ENCODE data around the gene TMEM63A. TPM values are rescaled to one million over a fixed set of nuclear protein-coding genes. Genes with fewer than 3 reads are reported as not detected.

The TMEM63A gene
- total and polyA plus RNA-seq, 2 donors (not counting 1 experiment from before 2014, with no cell fraction given) = 14.5 to 24.1 TPM

DNA sequence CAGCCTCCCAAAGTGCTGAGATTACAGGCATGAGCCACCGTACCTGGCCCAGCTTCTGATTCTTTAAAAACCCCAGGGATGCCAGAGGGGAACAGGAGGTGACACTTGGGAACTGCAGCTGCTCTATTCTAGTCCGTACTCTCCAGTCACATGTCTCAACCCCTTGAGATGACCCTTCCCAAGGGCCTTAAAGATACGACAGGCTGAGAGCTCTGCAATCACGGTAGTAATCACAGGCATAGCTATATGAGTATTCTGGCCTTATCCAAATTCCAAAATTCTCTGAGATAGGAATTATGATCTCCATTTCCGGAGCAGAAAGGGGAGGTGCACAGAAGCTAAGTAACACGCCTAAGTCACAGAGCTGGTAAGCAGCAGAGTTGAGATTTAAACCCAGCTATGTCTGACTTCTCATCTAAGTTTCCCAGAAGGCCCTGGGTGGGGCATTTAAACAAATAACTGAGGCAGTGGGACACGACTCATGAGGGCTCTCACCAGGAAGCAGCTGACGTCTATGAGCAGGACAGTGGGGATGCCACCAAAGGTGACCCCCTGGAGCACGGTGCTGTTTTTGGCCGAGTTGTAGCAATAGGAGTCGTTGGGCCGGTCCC lies 5.2 kb downstream of the TMEM63A start:
- Histone ChIP-seq H3K27me3 (ENCODE audit: control insufficient read depth, insufficient read depth, low read length) (no peaks in the 10 kb centered on the region), H2AFZ (ENCODE audit: low read length) (no peak overlapping the region), H3K4me2 (ENCODE audit: extremely low read depth, insufficient read depth, low read length) (no peak overlapping the region), H3K9ac (ENCODE audit: insufficient read depth, low read length) (no peak overlapping the region), H3K4me1 (ENCODE audit: control insufficient read depth, extremely low read depth, insufficient read depth, low read length) (peaks cover 12% of the 10 kb centered on the region), H3K79me2 (ENCODE audit: control insufficient read depth, insufficient read depth, low read length) (peaks cover 8% of the 10 kb centered on the region), H3K36me3 (ENCODE audit: control insufficient read depth, insufficient read depth, low read length) (peaks cover 10% of the 10 kb centered on the region), H3K9me3 (ENCODE audit: control insufficient read depth, insufficient read depth, low read depth, low read length) (no peaks in the 10 kb centered on the region), H3K4me3 (replicated peaks in 1 of 4; ENCODE audit: control extremely low read depth in 1 of 4, insufficient read depth in 1 of 4, low read depth in 3 of 4, low read length in 4 of 4) (no peak overlapping the region), H4K20me1 (ENCODE audit: control insufficient read depth, extremely low read depth, insufficient read depth, low read length) (no peaks in the 10 kb centered on the region), H3K27ac (ENCODE audit: insufficient read depth, low read length) (no peak overlapping the region)
- no peak for DNase-seq (ENCODE audit: low read depth in 2 of 2)
- TF ChIP-seq, protein P1, sequence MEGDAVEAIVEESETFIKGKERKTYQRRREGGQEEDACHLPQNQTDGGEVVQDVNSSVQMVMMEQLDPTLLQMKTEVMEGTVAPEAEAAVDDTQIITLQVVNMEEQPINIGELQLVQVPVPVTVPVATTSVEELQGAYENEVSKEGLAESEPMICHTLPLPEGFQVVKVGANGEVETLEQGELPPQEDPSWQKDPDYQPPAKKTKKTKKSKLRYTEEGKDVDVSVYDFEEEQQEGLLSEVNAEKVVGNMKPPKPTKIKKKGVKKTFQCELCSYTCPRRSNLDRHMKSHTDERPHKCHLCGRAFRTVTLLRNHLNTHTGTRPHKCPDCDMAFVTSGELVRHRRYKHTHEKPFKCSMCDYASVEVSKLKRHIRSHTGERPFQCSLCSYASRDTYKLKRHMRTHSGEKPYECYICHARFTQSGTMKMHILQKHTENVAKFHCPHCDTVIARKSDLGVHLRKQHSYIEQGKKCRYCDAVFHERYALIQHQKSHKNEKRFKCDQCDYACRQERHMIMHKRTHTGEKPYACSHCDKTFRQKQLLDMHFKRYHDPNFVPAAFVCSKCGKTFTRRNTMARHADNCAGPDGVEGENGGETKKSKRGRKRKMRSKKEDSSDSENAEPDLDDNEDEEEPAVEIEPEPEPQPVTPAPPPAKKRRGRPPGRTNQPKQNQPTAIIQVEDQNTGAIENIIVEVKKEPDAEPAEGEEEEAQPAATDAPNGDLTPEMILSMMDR (conservative IDR thresholded peaks at IDR 0.05 in 1 of 2, IDR thresholded peaks at IDR 0.05 in 1 of 2; ENCODE audit: low read depth in 1 of 2, low read length in 2 of 2) = no peak
- TF ChIP-seq EZH2 (IDR thresholded peaks at IDR 0.05; ENCODE audit: low read length, missing control alignments) = no peak

DNA sequence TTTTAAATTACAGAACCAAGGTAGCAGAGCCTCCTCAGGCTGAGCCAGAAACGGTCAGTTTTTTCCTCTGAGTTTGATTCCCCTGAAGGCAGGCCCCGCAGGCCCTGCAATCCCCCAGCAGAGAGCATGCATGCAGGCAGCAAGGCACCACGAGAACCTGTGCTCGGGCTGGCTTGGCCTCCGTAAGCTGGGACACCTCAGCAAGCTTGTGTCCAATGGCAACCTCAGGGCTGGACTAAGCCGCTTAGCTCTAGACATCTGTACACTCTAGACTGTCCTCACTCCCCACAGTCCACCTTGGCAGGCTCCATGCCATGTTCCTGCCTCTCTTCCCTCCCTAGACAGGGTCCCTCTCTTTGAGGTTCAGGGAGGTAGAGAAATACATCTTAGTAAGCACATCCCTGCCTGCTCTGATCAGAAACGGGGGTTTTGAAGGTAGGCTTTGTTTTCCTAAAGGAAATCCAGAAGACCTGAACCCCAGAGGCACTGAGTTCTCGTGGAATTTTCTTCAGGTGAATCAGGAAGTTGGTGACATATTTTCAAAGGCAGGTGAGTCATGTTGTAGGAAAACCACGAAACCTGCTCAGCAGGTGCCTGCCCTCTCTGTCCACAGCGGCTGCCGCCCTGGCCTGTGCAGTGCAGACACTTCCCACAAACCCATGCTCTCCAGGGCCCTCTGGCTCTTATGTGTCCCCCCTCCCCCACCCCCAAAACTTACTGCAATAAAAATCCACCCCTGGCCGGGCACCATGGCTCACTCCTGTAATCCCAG lies 7.0 kb downstream of the TMEM63A start:
- DNase-seq (ENCODE audit: low read depth in 2 of 2) = no peak

DNA sequence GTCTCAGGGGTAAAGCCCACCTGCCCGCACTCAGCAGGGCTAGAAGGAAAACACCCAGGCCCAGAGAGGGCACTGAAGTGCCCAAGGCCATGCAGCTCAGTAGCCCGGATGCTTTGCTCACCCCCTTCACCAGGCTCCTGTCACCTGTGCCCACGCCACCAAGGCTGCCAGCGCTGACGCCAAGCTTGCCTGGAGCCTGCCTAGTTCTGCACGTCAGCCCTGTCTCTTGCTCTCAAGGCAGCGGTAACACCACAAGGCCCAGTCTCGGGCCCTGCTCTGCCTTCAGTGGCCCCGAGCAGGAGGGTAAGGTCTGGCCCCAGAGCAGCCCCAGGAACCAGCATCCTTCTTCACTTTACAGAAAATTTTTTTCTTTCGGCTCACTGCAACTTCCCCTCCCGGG lies 7.7 kb downstream of the TMEM63A start:
- Histone ChIP-seq H3K4me3 (replicated peaks in 1 of 4; ENCODE audit: control extremely low read depth in 1 of 4, insufficient read depth in 1 of 4, low read depth in 3 of 4, low read length in 4 of 4) (no peak overlapping the region), H3K4me2 (ENCODE audit: extremely low read depth, insufficient read depth, low read length) (no peak overlapping the region), H3K9me3 (ENCODE audit: control insufficient read depth, insufficient read depth, low read depth, low read length) (no peaks in the 10 kb centered on the region), H3K9ac (ENCODE audit: insufficient read depth, low read length) (no peak overlapping the region), H3K27ac (ENCODE audit: insufficient read depth, low read length) (no peak overlapping the region), H3K4me1 (ENCODE audit: control insufficient read depth, extremely low read depth, insufficient read depth, low read length) (peaks cover 7% of the 10 kb centered on the region), H2AFZ (ENCODE audit: low read length) (no peak overlapping the region), H3K27me3 (ENCODE audit: control insufficient read depth, insufficient read depth, low read length) (no peaks in the 10 kb centered on the region), H3K79me2 (ENCODE audit: control insufficient read depth, insufficient read depth, low read length) (peaks cover 3% of the 10 kb centered on the region), H4K20me1 (ENCODE audit: control insufficient read depth, extremely low read depth, insufficient read depth, low read length) (no peaks in the 10 kb centered on the region), H3K36me3 (ENCODE audit: control insufficient read depth, insufficient read depth, low read length) (peaks cover 16% of the 10 kb centered on the region)
- TF ChIP-seq, protein P1 (conservative IDR thresholded peaks at IDR 0.05 in 1 of 2, IDR thresholded peaks at IDR 0.05 in 1 of 2; ENCODE audit: low read depth in 1 of 2, low read length in 2 of 2) = no peak
- no peak for DNase-seq (ENCODE audit: low read depth in 2 of 2)

More for the DNA sequence above, 7.0 kb downstream of the TMEM63A start:
- Histone ChIP-seq H3K9me3 (ENCODE audit: control insufficient read depth, insufficient read depth, low read depth, low read length) (no peaks in the 10 kb centered on the region), H3K79me2 (ENCODE audit: control insufficient read depth, insufficient read depth, low read length) (peaks cover 3% of the 10 kb centered on the region), H3K4me3 (replicated peaks in 1 of 4; ENCODE audit: control extremely low read depth in 1 of 4, insufficient read depth in 1 of 4, low read depth in 3 of 4, low read length in 4 of 4) (no peak overlapping the region), H3K9ac (ENCODE audit: insufficient read depth, low read length) (no peak overlapping the region), H2AFZ (ENCODE audit: low read length) (no peak overlapping the region), H3K36me3 (ENCODE audit: control insufficient read depth, insufficient read depth, low read length) (peaks cover 16% of the 10 kb centered on the region), H3K27ac (ENCODE audit: insufficient read depth, low read length) (no peak overlapping the region), H3K4me1 (ENCODE audit: control insufficient read depth, extremely low read depth, insufficient read depth, low read length) (peaks cover 7% of the 10 kb centered on the region), H4K20me1 (ENCODE audit: control insufficient read depth, extremely low read depth, insufficient read depth, low read length) (no peaks in the 10 kb centered on the region), H3K4me2 (ENCODE audit: extremely low read depth, insufficient read depth, low read length) (no peak overlapping the region), H3K27me3 (ENCODE audit: control insufficient read depth, insufficient read depth, low read length) (no peaks in the 10 kb centered on the region)
- TF ChIP-seq EZH2 (IDR thresholded peaks at IDR 0.05; ENCODE audit: low read length, missing control alignments) = no peak

Data from fibroblast of lung (primary cell).